Hematopoietic multipotent progenitor cell treated with erythropoietin and hydrocortisone succinate and interleukin-3 and kit ligand, for 6 days (in vitro differentiated cells): ENCODE data around the gene EPSTI1.

Experiments used
- DNase-seq: peaks from one replicate; pipeline ENCODE4 v3.0.0-alpha.2; 2015

EPSTI1 gene

GRCh38 chr13:42836930-42837690, 154.9 kb downstream of the EPSTI1 start:
- no peak for DNase-seq
